ENCODE measurements around the gene TPGS2.
"Not testable (repeated sequence)": the region's sequence is repeated elsewhere in the genome, so short reads cannot be mapped to it uniquely, and the experiment has no call there.

The TPGS2 gene

DNA sequence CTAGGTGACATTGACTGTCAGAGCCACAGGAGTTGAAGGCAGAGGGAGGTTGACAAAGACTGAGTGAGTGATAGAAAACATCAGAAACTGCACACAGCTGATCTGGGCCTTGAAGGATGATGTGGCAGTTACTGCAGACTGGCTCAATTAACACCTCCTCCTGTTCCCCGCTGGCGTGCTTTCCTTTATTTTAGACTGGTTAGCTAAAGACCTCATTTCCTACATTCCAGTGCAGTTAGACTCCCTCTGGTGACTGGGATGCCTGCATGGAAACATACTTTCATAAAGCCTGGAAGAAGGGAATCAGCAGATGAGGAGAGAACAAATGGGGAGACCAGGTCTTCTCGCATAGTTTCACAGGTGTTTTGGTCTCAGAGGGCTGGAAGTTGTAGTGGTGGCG lies 7.1 kb downstream of the TPGS2 start:
- no peak for DNase-seq (ENCODE audit: low read depth)

DNA sequence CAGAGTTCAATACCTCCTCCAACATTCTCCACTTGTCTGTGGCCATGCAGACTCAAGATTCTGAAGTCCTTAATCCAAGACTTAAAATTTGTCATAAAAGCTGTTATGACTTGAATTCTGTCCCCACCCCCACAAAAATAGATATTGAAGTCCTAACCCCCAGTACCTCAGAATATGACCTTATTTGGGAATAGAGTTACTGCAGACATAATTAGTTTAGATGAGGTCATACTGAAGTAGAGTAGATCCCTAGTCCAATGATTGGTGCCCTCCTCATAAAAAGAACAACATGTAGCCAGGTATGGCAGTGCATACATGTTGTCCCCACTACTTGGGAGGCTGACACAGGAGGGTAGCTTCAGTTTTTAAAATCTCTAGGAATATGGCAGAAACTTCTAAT lies 9.2 kb downstream of the TPGS2 start:
- DNase-seq (ENCODE audit: low read depth): no peak

GRCh38 chr18:36818652-36819051 lies 10.2 kb downstream of the TPGS2 start:
- no peak for DNase-seq (ENCODE audit: low read depth)

DNA sequence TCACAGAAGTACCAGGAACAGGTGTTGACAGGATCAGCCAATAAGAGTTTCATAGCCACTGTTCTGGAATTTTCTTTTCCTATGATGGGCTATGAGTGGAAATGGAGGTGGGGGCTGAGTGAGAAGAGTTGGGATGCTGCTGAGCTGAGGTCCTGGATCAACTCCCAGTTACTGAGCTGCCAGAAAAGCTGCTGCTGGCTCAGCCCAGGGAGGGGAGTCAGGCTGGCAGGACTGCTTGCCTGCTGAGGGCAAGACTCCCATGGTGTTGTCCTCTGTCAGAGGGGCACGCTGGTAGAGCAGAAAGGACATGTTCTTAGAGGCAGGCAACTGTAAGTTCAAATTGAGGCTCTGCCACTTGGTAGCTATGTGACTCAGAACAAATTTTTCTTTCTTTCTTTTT lies 11.8 kb downstream of the TPGS2 start:
- no peak for DNase-seq (ENCODE audit: low read depth)

DNA sequence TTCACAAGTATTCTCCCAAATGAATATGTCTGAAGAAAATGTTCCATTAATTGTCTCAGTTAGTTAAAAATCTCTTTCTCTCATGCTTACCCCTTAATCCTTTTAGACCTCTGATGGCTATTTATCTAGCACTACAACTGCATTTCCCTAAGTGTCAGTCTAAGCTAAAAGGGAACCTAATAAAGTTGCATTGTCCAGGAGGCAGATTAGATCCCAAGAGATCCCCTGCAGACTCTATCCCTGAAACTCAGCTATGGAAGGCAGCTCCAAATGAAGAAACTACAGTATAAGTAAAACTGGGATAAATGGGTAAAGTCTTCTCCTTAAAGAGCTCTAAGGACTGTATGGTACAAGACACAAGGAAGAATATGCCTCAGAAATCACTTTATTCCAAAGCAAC lies 12.7 kb downstream of the TPGS2 start:
- DNase-seq (ENCODE audit: low read depth): not testable (repeated sequence)

GRCh38 chr18:36814994-36815393 lies 13.8 kb downstream of the TPGS2 start:
- DNase-seq (ENCODE audit: low read depth): no peak

GRCh38 chr18:36813824-36814223 lies 15.0 kb downstream of the TPGS2 start:
- no peak for DNase-seq (ENCODE audit: low read depth)

- no peak for DNase-seq (ENCODE audit: low read depth)
Observed at GRCh38 chr18:36813101-36813775, 15.6 kb downstream of the TPGS2 start.

GRCh38 chr18:36812678-36813077 lies 16.1 kb downstream of the TPGS2 start:
- DNase-seq (ENCODE audit: low read depth): no peak

GRCh38 chr18:36811955-36812354 lies 16.8 kb downstream of the TPGS2 start:
- no peak for DNase-seq (ENCODE audit: low read depth)

DNA sequence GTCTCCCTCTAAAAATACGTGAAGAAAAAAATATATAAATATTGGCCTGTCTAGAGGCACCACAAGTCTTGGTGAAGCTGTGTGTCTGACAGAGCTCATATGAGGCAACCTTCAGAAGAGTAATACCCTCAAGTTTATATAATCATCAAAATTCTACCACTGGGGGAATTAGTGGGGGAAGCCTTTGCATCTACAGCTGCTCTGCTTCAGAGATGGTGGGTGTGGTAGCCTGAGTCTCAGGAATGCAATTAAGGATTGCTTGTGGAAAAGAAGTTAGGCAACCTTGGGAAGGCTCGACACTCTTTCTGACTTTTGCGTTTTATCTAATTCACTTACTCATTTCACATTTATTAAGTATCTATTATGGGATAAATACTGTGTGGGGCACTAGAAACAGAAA lies 17.4 kb downstream of the TPGS2 start:
- no peak for DNase-seq (ENCODE audit: low read depth)

- DNase-seq (ENCODE audit: low read depth): peak; percentile 49
Observed at GRCh38 chr18:36809590-36810381, 19.0 kb downstream of the TPGS2 start.

DNA sequence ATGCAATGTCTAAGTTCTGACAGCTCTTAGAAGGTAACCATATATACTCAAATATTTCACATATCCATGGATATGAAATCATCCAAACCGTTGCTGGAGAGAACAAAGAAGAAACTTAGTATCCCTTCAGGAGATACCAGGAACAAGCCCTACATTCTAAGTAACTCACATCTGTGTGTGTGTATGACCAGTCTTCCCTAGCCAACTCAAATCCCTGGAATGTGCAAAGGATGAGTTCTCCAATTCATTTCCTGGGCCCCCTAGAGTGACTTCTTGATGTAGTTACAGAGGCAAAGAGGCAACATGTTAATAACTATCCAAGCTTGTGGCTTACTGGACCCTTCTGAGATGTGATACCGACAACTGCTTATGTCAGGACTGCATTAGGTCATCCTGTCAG lies 20.1 kb downstream of the TPGS2 start:
- DNase-seq (ENCODE audit: low read depth): no peak

GRCh38 chr18:36805105-36805504 lies 23.7 kb downstream of the TPGS2 start:
- DNase-seq (ENCODE audit: low read depth): no peak

DNA sequence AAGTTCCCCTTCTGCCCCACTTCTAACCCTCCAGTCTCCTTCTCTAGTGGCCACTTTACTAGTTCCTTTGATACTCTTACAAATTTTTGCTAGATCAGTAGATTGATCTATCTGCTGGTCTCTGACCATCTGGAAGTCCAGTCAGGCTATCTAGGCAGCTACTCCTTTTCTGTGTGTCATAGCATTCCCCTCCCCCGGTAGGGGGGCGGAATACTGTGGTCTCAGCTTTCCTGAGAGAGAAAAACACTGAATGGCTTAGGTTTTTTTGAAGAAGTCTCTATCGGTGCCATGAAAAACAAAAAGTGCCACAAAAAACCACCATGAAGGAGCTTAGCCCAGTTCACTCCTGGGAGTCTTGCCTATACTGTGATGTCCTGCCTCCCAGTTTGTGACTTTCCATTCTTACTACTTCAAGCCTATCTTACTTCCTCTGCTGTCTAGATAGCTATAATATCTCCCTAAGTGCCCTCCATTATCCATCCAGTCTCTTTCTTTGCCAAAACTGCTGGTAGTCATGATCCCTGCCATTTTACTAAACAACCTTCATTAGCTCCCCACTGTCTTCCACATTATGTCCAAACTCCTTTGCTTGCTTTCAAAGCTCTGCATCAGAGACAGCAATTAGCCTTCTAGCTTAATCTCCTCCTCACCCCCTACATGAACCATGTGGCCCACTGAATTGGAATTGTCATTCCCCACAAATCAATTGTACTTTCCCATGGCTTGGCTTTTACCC lies 29.9 kb downstream of the TPGS2 start:
- no peak for DNase-seq (ENCODE audit: low read depth)

DNA sequence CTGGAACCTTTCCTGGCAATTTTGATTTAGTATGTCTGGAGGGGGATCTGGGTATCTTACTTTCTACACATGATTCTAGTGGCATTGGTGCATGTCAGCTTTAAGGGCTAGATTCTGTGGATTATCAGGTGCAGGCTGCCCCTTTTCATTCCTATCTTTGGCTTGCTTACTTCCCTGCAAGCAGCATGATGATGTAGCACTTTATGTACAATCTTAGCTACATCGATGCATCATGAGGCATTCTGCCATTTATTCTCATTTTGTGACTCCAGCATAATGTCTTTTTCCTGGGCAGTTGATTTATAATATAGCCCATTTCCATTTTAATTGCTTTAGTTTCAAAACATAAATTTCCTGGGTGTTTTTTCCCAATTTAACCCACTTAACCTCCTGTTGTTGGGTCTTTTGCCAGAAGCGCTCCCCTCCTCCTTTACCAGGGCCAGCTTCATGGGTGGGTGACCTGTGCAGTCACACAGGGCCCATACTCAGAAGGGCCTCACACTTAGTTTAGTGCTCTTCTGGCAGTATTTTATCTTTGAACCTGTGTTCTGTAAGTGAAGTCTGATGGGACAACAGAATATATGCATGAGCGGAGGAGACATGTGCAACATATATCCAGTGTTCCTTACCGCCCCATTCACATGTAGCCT lies 36.0 kb downstream of the TPGS2 start:
- no peak for DNase-seq (ENCODE audit: low read depth)

DNA sequence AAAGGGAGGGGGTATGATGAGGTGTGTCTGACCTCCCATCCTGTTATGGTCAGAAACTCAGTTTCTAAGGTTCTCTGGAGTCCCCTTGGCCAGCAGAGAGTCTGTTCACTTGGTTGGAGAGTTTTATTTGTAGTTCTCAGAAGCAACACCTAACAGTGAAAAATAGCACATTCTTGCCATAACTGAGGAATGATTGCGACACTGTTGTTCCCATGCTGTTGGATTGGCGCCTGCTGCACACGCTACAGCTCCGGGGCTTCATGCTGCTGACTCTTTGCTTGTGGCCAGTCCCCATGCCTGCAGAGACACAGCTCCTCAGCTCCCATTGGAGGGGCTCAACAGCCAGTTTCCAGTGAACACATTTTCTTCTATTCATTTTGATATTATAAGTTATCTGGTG lies 42.1 kb downstream of the TPGS2 start:
- DNase-seq (ENCODE audit: low read depth): peak; percentile 28

DNA sequence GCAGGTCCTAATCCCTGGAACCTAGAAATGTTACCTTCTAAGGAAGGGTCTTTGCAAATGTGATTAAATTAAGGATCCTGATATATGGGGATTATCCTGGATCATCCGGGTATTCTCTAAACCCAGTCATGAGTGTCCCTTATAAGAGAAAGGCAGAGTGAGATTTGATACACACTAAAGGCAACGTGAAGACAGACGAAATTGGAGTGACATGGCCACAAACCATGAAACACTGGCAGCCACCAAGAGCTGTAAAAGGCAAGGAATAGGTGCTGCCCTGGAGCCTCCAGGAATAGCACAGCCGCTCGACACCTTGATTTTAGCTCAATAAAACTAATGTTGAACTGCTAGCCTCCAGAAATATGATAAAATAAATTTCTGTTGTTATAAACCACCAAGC lies 45.0 kb downstream of the TPGS2 start:
- DNase-seq (ENCODE audit: low read depth): no peak

DNA sequence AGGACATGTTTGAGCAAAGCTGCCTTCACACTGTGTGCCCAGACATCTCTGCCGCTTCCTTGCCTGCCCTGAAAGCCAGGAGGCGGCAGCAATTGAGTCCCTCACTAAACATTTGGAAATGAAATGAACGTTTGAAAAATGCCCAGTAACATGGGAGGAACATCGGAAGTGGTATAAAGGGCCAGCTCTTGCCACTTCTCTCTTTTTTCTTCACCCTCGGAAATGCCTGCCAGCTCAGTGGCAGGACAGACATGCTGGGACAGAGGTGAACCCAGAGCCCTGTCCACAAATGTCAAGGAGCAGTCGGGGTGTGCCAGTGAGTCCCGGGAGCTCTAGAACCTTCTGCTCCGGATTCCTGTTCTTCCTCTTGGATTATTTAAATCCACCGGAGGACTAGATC lies 46.1 kb downstream of the TPGS2 start:
- DNase-seq (ENCODE audit: low read depth): no peak

GRCh38 chr18:36780748-36781147 lies 48.1 kb downstream of the TPGS2 start:
- no peak for DNase-seq (ENCODE audit: low read depth)

- DNase-seq (ENCODE audit: low read depth): no peak
Observed at GRCh38 chr18:36777566-36777965, 51.2 kb downstream of the TPGS2 start.

DNA sequence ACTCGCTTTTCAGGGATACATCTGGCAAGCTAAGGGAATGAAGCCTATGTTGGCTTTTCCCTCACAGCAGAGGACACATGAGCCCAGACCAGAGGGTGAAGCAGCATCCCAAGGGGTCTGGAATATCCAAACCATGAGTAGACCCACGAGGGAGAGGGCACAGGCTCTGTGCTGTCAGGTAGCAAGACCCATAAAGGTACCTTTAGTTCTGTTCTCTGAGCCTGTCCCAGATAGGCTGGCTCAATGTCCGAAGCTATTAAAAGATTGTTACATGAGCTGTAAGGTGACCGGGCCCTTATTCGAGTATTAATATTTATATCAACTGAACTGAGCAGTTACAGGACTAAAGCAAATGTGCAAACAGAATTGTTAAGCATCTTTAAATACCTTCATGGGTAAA lies 52.2 kb downstream of the TPGS2 start:
- DNase-seq (ENCODE audit: low read depth): no peak

DNA sequence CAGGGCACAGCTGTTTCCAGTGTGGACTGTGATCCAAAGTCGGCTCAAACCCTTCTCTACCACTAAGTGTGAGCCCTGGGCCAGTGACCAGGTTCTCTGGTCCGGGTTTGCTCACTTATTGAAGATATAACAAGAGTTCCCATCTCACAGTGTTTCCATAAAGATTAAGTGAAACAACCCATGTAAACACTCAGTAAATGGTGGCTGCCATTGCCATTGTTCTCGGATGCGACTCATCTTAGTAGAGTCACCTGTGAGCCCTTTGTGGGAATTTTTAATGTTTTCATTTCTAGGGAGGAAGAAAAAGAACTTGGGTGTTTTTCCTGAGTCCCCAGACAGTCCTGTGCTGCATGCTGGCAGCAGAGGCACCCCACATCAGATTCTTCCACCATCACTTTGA lies 53.4 kb downstream of the TPGS2 start:
- DNase-seq (ENCODE audit: low read depth): no peak

All from stromal cell of bone marrow (primary cell).